ENCODE measurements around the gene ZBTB17. TPM values are rescaled to one million over a fixed set of nuclear protein-coding genes. Genes with fewer than 3 reads are reported as not detected.

Gene ZBTB17
- total and polyA plus RNA-seq, 4 donors: 28.0 to 47.1 (median 44.2) TPM

Small RNAs within 50 kb of the gene (small RNA-seq; reads per million reads assigned to genes)
- gene AL034555.1 (ENCODE audit: low replicate concordance): not detected
- not detected for gene AL355994.1 (ENCODE audit: low replicate concordance)
- gene AL355994.5 (ENCODE audit: low replicate concordance): not detected

Other genes with a start within 250 kb of the ZBTB17 start
- gene SLC25A34, start 239.8 kb downstream of the ZBTB17 start, total RNA-seq: 1 to 10 TPM; 1.6 to 4.2 TPM
- gene SLC25A34, start 239.8 kb downstream of the ZBTB17 start, polyA plus RNA-seq: 1 to 10 TPM; 1.7 to 2.7 TPM
- gene TMEM82, start 233.6 kb downstream of the ZBTB17 start, total RNA-seq: not detected
- not detected for gene TMEM82, start 233.6 kb downstream of the ZBTB17 start, polyA plus RNA-seq
- gene FBLIM1, start 217.3 kb downstream of the ZBTB17 start, total RNA-seq: 10 to 100 TPM; 37.4 to 55.0 TPM
- gene FBLIM1, start 217.3 kb downstream of the ZBTB17 start, polyA plus RNA-seq: 10 to 100 TPM; 15.8 to 26.2 TPM
- gene UQCRHL, start 168.5 kb downstream of the ZBTB17 start, total RNA-seq: 1 to 10 TPM; 1.1 to 4.6 TPM
- 1 to 10 TPM; 1.6 to 1.8 TPM for gene UQCRHL, start 168.5 kb downstream of the ZBTB17 start, polyA plus RNA-seq
- 10 to 100 TPM; 50.0 to 82.3 TPM for gene SPEN, start 128.4 kb downstream of the ZBTB17 start, total RNA-seq
- gene SPEN, start 128.4 kb downstream of the ZBTB17 start, polyA plus RNA-seq: 10 to 100 TPM; 10.7 to 23.5 TPM
- not detected for gene SRARP, start 28.1 kb upstream of the ZBTB17 start, total RNA-seq
- gene SRARP, start 28.1 kb upstream of the ZBTB17 start, polyA plus RNA-seq: under 1 TPM in 1 of 2 donors, not detected in 1; 0.16 TPM
- gene HSPB7, start 41.9 kb upstream of the ZBTB17 start, total RNA-seq: 10 to 100 TPM in 1 of 2 donors, 1 to 10 TPM in 1; 2.4 to 34.2 TPM
- 10 to 100 TPM; 11.2 to 11.5 TPM for gene HSPB7, start 41.9 kb upstream of the ZBTB17 start, polyA plus RNA-seq
- gene CLCNKA, start 45.9 kb upstream of the ZBTB17 start, total RNA-seq: 1 to 10 TPM in 1 of 2 donors, not detected in 1; 1.3 TPM
- gene CLCNKA, start 45.9 kb upstream of the ZBTB17 start, polyA plus RNA-seq: under 1 TPM; 0.10 to 0.17 TPM
- 1 to 10 TPM in 1 of 2 donors, under 1 TPM in 1; 0.37 to 1.9 TPM for gene CLCNKB, start 67.7 kb upstream of the ZBTB17 start, total RNA-seq
- gene CLCNKB, start 67.7 kb upstream of the ZBTB17 start, polyA plus RNA-seq: under 1 TPM; 0.06 to 0.22 TPM
- not detected for gene FAM131C, start 97.5 kb upstream of the ZBTB17 start, total RNA-seq
- not detected for gene FAM131C, start 97.5 kb upstream of the ZBTB17 start, polyA plus RNA-seq
- 10 to 100 TPM; 21.3 to 35.6 TPM for gene EPHA2, start 180.0 kb upstream of the ZBTB17 start, total RNA-seq
- gene EPHA2, start 180.0 kb upstream of the ZBTB17 start, polyA plus RNA-seq: 10 to 100 TPM; 17.5 to 19.8 TPM
- gene ARHGEF19, start 236.6 kb upstream of the ZBTB17 start, total RNA-seq: 10 to 100 TPM; 17.1 to 17.3 TPM
- 10 to 100 TPM in 1 of 2 donors, 1 to 10 TPM in 1; 9.5 to 12.5 TPM for gene ARHGEF19, start 236.6 kb upstream of the ZBTB17 start, polyA plus RNA-seq

All from lung (tissue), 5 donors.